ENCODE results near the gene PRKG1.

GRCh38 chr10:51709324-51709972 is 635.2 kb downstream of the PRKG1 start:
- TF ChIP-seq EZH2 (IDR thresholded peaks at IDR 0.05; ENCODE audit: borderline replicate concordance, low read depth, low read length, severe bottlenecking): no peak
- no peak for TF ChIP-seq CTCF (IDR thresholded peaks at IDR 0.05; ENCODE audit: borderline replicate concordance, extremely low read depth, low read length, poor library complexity, severe bottlenecking)
